ENCODE measurements around the gene PTPN12. TPM values are rescaled to one million over a fixed set of nuclear protein-coding genes. Genes with fewer than 3 reads are reported as not detected.
A peak's percentile ranks its signal among the peaks of the same experiment; 100 is the strongest.
"Not testable (repeated sequence)": the region's sequence is repeated elsewhere in the genome, so short reads cannot be mapped to it uniquely, and the experiment has no call there.

The PTPN12 gene
- total and polyA plus RNA-seq, 9 donors = 34.9 to 61.3 (median 46.9) TPM

DNA sequence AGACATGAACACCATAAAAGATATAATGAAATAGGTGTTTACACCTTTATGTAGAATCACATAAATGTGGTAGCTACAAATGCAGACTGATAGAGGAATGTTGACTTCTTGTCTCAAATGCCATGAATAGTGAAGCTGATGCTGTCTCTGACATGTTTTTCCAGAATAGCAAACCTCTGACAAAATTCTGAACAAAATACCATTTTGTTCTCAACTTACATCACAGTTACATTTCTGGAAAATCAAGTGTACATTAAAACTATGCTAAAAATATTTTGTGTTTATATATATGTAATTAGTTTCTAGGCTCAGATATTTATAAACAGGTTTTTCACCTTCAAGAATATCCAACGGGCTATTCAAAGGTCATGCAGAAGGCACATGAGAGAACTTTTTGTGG is 16.8 kb upstream of the PTPN12 start:
- WGBS (ENCODE audit: insufficient coverage) = no CpG with 5 or more reads among the region's 1 CpG
- no peaks in the 10 kb centered on the region for H3K36me3 ChIP-seq (ENCODE audit: control insufficient read depth, insufficient read depth, low read length)
- H3K27ac ChIP-seq (ENCODE audit: low read length) = no peak overlapping the region
- no peaks in the 10 kb centered on the region for H3K4me1 ChIP-seq (ENCODE audit: control insufficient read depth, insufficient read depth, low read length)
- no peaks in the 10 kb centered on the region for H3K9me3 ChIP-seq (replicated peaks; ENCODE audit: control insufficient read depth, low read depth, low read length)
- no peaks in the 10 kb centered on the region for H3K27me3 ChIP-seq (ENCODE audit: control insufficient read depth, insufficient read depth, low read length)
- DNase-seq = no peak
- H3K4me3 ChIP-seq (ENCODE audit: low read length) = no peak overlapping the region

GRCh38 chr7:77521537-77521936 is 15.6 kb upstream of the PTPN12 start:
- 94% methylated on average over 2 of the region's 5 CpGs for WGBS (ENCODE audit: insufficient coverage)
- not testable (repeated sequence) for DNase-seq; H3K27ac ChIP-seq (ENCODE audit: low read length); H3K27me3 ChIP-seq (ENCODE audit: control insufficient read depth, insufficient read depth, low read length); H3K36me3 ChIP-seq (ENCODE audit: control insufficient read depth, insufficient read depth, low read length); H3K4me3 ChIP-seq (ENCODE audit: low read length); H3K9me3 ChIP-seq (replicated peaks; ENCODE audit: control insufficient read depth, low read depth, low read length); H3K4me1 ChIP-seq (ENCODE audit: control insufficient read depth, insufficient read depth, low read length)

GRCh38 chr7:77524731-77525130 is 12.4 kb upstream of the PTPN12 start:
- DNase-seq = no peak
- Histone ChIP-seq H3K36me3 (ENCODE audit: control insufficient read depth, insufficient read depth, low read length) (no peaks in the 10 kb centered on the region), H3K4me3 (ENCODE audit: low read length) (no peak overlapping the region), H3K4me1 (ENCODE audit: control insufficient read depth, insufficient read depth, low read length) (no peaks in the 10 kb centered on the region), H3K27me3 (ENCODE audit: control insufficient read depth, insufficient read depth, low read length) (no peaks in the 10 kb centered on the region), H3K9me3 (replicated peaks; ENCODE audit: control insufficient read depth, low read depth, low read length) (no peaks in the 10 kb centered on the region), H3K27ac (ENCODE audit: low read length) (no peak overlapping the region)

DNA sequence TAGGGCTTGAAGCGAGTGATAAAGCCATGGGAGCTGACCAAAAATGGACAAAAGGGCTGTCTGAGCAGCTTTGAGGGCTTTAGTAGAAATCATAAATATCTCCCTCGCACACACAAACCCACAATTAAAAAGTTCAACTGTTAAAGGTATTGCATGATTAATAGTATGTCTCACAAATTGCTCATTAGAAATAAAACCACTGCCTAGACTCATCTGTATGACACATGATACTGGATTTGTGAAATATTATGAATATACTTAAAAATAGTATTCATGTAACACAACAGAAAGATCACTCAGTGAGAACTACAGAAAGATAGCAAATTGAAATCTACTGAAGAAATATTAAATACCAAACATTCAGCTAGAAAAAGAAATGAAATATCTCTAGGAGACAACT is 11.9 kb upstream of the PTPN12 start:
- H3K4me3 ChIP-seq (ENCODE audit: low read length) = no peak overlapping the region
- no peaks in the 10 kb centered on the region for H3K9me3 ChIP-seq (replicated peaks; ENCODE audit: control insufficient read depth, low read depth, low read length)
- H3K4me1 ChIP-seq (ENCODE audit: control insufficient read depth, insufficient read depth, low read length) = no peaks in the 10 kb centered on the region
- WGBS (ENCODE audit: insufficient coverage) = no CpG with 5 or more reads among the region's 2 CpGs
- no peak for DNase-seq
- H3K27me3 ChIP-seq (ENCODE audit: control insufficient read depth, insufficient read depth, low read length) = no peaks in the 10 kb centered on the region
- H3K36me3 ChIP-seq (ENCODE audit: control insufficient read depth, insufficient read depth, low read length) = no peaks in the 10 kb centered on the region
- no peak overlapping the region for H3K27ac ChIP-seq (ENCODE audit: low read length)

DNA sequence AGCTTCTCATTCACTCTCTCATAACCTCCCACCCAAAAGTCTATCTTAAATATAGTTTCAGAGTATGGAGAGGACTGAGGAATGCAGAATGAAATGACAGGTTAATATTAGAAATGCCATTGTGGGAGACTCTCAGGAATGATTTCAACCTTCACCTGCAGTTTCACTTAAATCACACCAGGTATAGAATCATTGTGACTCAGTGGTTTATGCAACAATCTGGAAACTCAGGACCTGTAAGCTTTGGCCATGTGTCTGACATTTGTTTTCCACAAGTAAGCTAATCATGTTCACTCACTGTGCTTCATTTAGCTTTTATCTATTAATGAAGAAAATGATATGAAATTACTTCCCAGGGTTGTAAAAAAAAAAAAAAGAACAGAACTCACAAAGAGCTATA is 8.7 kb upstream of the PTPN12 start:
- H3K27ac ChIP-seq (ENCODE audit: low read length) = no peak overlapping the region
- no peaks in the 10 kb centered on the region for H3K36me3 ChIP-seq (ENCODE audit: control insufficient read depth, insufficient read depth, low read length)
- H3K4me3 ChIP-seq (ENCODE audit: low read length) = no peak overlapping the region
- no peaks in the 10 kb centered on the region for H3K9me3 ChIP-seq (replicated peaks; ENCODE audit: control insufficient read depth, low read depth, low read length)
- no peaks in the 10 kb centered on the region for H3K27me3 ChIP-seq (ENCODE audit: control insufficient read depth, insufficient read depth, low read length)
- no peak for DNase-seq
- H3K4me1 ChIP-seq (ENCODE audit: control insufficient read depth, insufficient read depth, low read length) = no peaks in the 10 kb centered on the region

GRCh38 chr7:77529279-77529678 is 7.8 kb upstream of the PTPN12 start:
- Histone ChIP-seq H3K4me1 (ENCODE audit: control insufficient read depth, insufficient read depth, low read length) (no peaks in the 10 kb centered on the region), H3K9me3 (replicated peaks; ENCODE audit: control insufficient read depth, low read depth, low read length) (no peaks in the 10 kb centered on the region), H3K27me3 (ENCODE audit: control insufficient read depth, insufficient read depth, low read length) (no peaks in the 10 kb centered on the region), H3K27ac (ENCODE audit: low read length) (no peak overlapping the region), H3K4me3 (ENCODE audit: low read length) (no peak overlapping the region), H3K36me3 (ENCODE audit: control insufficient read depth, insufficient read depth, low read length) (no peaks in the 10 kb centered on the region)
- no peak for DNase-seq
- 80% methylated on average over 1 of the region's 4 CpGs for WGBS (ENCODE audit: insufficient coverage)

GRCh38 chr7:77531038-77531437 is 6.1 kb upstream of the PTPN12 start:
- Histone ChIP-seq H3K4me3 (ENCODE audit: low read length) (no peak overlapping the region), H3K9me3 (replicated peaks; ENCODE audit: control insufficient read depth, low read depth, low read length) (no peaks in the 10 kb centered on the region), H3K36me3 (ENCODE audit: control insufficient read depth, insufficient read depth, low read length) (no peaks in the 10 kb centered on the region), H3K4me1 (ENCODE audit: control insufficient read depth, insufficient read depth, low read length) (no peaks in the 10 kb centered on the region), H3K27me3 (ENCODE audit: control insufficient read depth, insufficient read depth, low read length) (no peaks in the 10 kb centered on the region), H3K27ac (ENCODE audit: low read length) (no peak overlapping the region)
- WGBS (ENCODE audit: insufficient coverage) = 59% methylated on average over 2 of the region's 2 CpGs
- DNase-seq = no peak

DNA sequence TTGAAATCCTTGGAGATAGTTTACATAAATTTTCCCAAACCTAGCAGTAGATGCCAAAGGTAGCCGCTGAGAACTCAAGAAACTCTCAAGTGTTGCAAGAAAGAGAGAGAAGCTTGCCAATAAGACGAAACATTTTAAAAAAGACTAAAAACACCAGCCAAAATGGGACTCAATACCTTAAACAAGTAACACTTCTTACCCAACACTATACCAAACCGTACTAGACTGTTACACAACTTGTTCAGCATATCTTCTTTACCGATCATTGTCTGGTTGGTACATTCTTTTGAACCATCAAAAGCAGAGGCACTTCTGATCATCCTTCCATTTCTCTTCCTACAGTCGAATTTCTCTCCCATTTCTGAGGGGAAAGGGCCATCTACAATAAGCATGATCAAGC is 4.8 kb upstream of the PTPN12 start:
- Histone ChIP-seq H3K9me3 (replicated peaks; ENCODE audit: control insufficient read depth, low read depth, low read length) (no peaks in the 10 kb centered on the region), H3K27ac (ENCODE audit: low read length) (no peak overlapping the region), H3K4me3 (ENCODE audit: low read length) (no peak overlapping the region), H3K4me1 (ENCODE audit: control insufficient read depth, insufficient read depth, low read length) (no peaks in the 10 kb centered on the region), H3K27me3 (ENCODE audit: control insufficient read depth, insufficient read depth, low read length) (no peaks in the 10 kb centered on the region), H3K36me3 (ENCODE audit: control insufficient read depth, insufficient read depth, low read length) (no peaks in the 10 kb centered on the region)
- WGBS (ENCODE audit: insufficient coverage) = 79% methylated on average over 2 of the region's 5 CpGs
- DNase-seq = no peak

DNA sequence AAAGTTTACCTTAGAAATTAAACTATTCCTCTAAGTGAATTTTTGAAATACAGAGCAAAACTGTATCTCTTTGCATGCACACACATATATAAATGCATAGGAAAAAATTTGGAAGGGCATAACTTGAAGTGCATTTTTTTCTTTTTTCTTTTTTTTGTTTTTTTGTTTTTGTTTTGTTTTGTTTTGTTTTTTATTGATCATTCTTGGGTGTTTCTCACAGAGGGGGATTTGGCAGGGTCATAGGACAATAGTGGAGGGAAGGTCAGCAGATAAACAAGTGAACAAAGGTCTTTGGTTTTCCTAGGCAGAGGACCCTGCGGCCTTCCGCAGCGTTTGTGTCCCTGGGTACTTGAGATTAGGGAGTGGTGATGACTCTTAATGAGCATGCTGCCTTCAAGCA is 4.4 kb upstream of the PTPN12 start:
- H3K27ac ChIP-seq (ENCODE audit: low read length); H3K27me3 ChIP-seq (ENCODE audit: control insufficient read depth, insufficient read depth, low read length); H3K4me3 ChIP-seq (ENCODE audit: low read length); H3K9me3 ChIP-seq (replicated peaks; ENCODE audit: control insufficient read depth, low read depth, low read length); H3K4me1 ChIP-seq (ENCODE audit: control insufficient read depth, insufficient read depth, low read length); DNase-seq; H3K36me3 ChIP-seq (ENCODE audit: control insufficient read depth, insufficient read depth, low read length): not testable (repeated sequence)
- WGBS (ENCODE audit: insufficient coverage) = no CpG with 5 or more reads among the region's 3 CpGs

GRCh38 chr7:77534046-77534445 is 3.0 kb upstream of the PTPN12 start:
- not testable (repeated sequence) for H3K4me1 ChIP-seq (ENCODE audit: control insufficient read depth, insufficient read depth, low read length); H3K4me3 ChIP-seq (ENCODE audit: low read length); DNase-seq; H3K36me3 ChIP-seq (ENCODE audit: control insufficient read depth, insufficient read depth, low read length); H3K9me3 ChIP-seq (replicated peaks; ENCODE audit: control insufficient read depth, low read depth, low read length); H3K27me3 ChIP-seq (ENCODE audit: control insufficient read depth, insufficient read depth, low read length); H3K27ac ChIP-seq (ENCODE audit: low read length)
- WGBS (ENCODE audit: insufficient coverage) = 96% methylated on average over 7 of the region's 31 CpGs

- 4% methylated on average over 3 of the region's 9 CpGs for WGBS (ENCODE audit: insufficient coverage)
- Histone ChIP-seq H3K4me1 (ENCODE audit: control insufficient read depth, insufficient read depth, low read length) (peaks cover 7% of the 10 kb centered on the region), H3K27ac (ENCODE audit: low read length) (peak overlapping the region; percentile 98), H3K4me3 (ENCODE audit: low read length) (peak overlapping the region; percentile 94), H3K36me3 (ENCODE audit: control insufficient read depth, insufficient read depth, low read length) (no peaks in the 10 kb centered on the region), H3K27me3 (ENCODE audit: control insufficient read depth, insufficient read depth, low read length) (no peaks in the 10 kb centered on the region), H3K9me3 (replicated peaks; ENCODE audit: control insufficient read depth, low read depth, low read length) (no peaks in the 10 kb centered on the region)
- DNase-seq = peak; percentile 7
Observed at GRCh38 chr7:77536017-77536412, 1.1 kb upstream of the PTPN12 start.

Data from muscle of leg (tissue), 11 donors.